H54 (cell line): Measurements from ENCODE around the gene CELSR1.

Experiments
- DNase-seq: peaks from one replicate; pipeline ENCODE4 v3.0.0; 2011; ENCODE audit warnings: low spot score, mixed read lengths; ENCODE audit not compliant: insufficient read length
- FAIRE-seq: peaks from 3 replicates; lab custom pipeline; 2011; peaks lifted over from hg19 to GRCh38; lab: Jason Lieb, UNC
- POLR2A ChIP-seq: IDR thresholded peaks from 2 replicates; pipeline ENCODE4 v1.6.1; 2011; ENCODE audit warnings: low read depth, mild to moderate bottlenecking, low read length

Gene CELSR1

GRCh38 chr22:46380069-46380468 is 157.4 kb downstream of the CELSR1 start:
- FAIRE-seq, result no peak
- DNase-seq, result no peak

GRCh38 chr22:46379066-46379930 is 158.1 kb downstream of the CELSR1 start:
- no peak for TF ChIP-seq POLR2A
- DNase-seq (no peak), FAIRE-seq (no peak)

More at GRCh38 chr22:46380069-46380468, 157.4 kb downstream of the CELSR1 start:
- TF ChIP-seq POLR2A, result no peak

GRCh38 chr22:46378426-46379065 is 158.9 kb downstream of the CELSR1 start:
- TF ChIP-seq POLR2A, result no peak
- no peak for FAIRE-seq
- DNase-seq, result no peak

- no peak for FAIRE-seq
- no peak for TF ChIP-seq POLR2A
Observed at GRCh38 chr22:46377525-46378425, 159.6 kb downstream of the CELSR1 start.

GRCh38 chr22:46376908-46377524 is 160.4 kb downstream of the CELSR1 start:
- DNase-seq (no peak), FAIRE-seq (no peak)
- no peak for TF ChIP-seq POLR2A

More at GRCh38 chr22:46377525-46378425, 159.6 kb downstream of the CELSR1 start:
- peak; percentile 79 for DNase-seq

- no peak for DNase-seq
- FAIRE-seq, result no peak
- no peak for TF ChIP-seq POLR2A
Observed at GRCh38 chr22:46376111-46376510, 161.3 kb downstream of the CELSR1 start.

GRCh38 chr22:46374663-46375474 is 162.6 kb downstream of the CELSR1 start:
- TF ChIP-seq POLR2A, result no peak

GRCh38 chr22:46373921-46374662 is 163.3 kb downstream of the CELSR1 start:
- TF ChIP-seq POLR2A, result no peak
- FAIRE-seq (no peak), DNase-seq (no peak)

More at GRCh38 chr22:46374663-46375474, 162.6 kb downstream of the CELSR1 start:
- FAIRE-seq (no peak), DNase-seq (no peak)

GRCh38 chr22:46373159-46373558 is 164.3 kb downstream of the CELSR1 start:
- TF ChIP-seq POLR2A, result no peak
- FAIRE-seq (no peak), DNase-seq (no peak)

- TF ChIP-seq POLR2A, result no peak
- DNase-seq, result no peak
- FAIRE-seq, result no peak
Observed at GRCh38 chr22:46372686-46373085, 164.7 kb downstream of the CELSR1 start.

GRCh38 chr22:46371623-46372226 is 165.7 kb downstream of the CELSR1 start:
- DNase-seq, result no peak
- no peak for TF ChIP-seq POLR2A
- FAIRE-seq, result no peak
